NCI-H2107 (cell line): ENCODE measurements around the gene NLGN4X.

Experiments
- DNase-seq: peaks from one replicate; lab custom pipeline; 2025; lab: John Stamatoyannopoulos, UW

The NLGN4X gene

DNA sequence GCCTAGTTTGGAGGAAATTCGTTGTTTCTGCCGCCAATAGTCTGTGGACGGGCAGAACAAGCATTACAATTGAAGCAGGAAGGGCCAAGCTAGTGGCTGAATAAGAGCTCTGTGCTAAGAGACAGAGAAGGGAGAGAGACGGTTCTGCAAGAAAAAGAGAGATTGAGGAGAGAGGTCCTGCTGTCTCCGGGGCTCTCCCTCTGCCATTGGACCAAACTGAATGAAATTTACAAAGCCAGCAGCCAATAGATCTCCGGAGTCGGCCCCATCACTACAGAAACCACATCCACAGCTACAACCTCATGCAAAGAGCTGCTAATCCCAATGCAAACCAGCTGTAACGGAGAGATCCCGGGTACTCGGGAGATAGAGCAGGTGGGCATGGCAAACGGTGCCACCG lies at the start of gene NLGN4X:
TSS of gene NLGN4X (minus strand) at position 148 of the 400 bp plus-strand sequence. CDS start 77,401 bp downstream, outside the sequence.
- DNase-seq: no peak

GRCh38 chrX:6266041-6266440 lies 37.4 kb upstream of the NLGN4X start:
- no peak for DNase-seq

DNA sequence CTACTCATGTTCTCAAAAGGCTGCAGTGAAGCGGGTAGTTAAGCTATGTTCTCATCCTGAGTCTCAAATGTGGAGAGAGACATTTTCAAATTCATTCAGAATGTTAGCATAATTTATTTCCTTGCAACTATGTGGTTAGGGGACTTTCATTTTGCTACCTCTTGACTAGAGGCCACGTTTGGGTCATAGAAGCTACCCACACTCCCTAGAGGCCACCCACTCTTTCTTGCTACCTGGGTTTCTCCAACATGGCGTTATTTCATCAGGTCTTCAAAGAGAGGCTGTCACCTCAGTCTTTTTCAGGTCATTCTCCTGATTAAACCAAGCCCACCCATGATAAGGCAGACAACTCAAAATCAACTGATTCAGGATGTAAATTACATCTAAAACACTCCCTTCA lies 34.3 kb upstream of the NLGN4X start:
- DNase-seq: no peak

DNA sequence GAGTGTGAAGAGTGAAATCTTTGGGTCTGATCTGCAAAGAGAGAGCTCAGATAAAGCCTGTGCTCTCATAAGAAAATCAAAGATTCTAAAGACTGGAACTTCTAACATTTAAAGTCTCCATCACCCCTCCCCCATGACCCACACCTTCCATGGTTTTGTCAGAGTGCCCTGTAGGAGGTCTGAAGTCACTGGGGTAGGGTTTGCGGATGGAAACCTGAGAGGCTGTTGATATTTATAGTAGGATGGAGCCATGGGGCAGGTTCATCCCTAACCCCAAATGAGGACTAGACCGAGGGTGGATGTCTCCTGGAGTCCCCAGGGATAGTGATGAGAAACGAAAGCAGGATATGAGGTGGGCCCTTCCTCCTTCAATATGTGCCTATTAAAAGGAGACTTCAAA lies 28.4 kb upstream of the NLGN4X start:
- DNase-seq: no peak

- DNase-seq: no peak
These were observed 16.0 kb upstream of the NLGN4X start for GRCh38 chrX:6244666-6245065.

- no peak for DNase-seq
These were observed 9.9 kb upstream of the NLGN4X start for GRCh38 chrX:6238576-6238975.

- no peak for DNase-seq
These were observed 732 bp downstream of the NLGN4X start for GRCh38 chrX:6227935-6228334.

- DNase-seq: no peak
These were observed 1.2 kb downstream of the NLGN4X start for GRCh38 chrX:6227453-6227835.

DNA sequence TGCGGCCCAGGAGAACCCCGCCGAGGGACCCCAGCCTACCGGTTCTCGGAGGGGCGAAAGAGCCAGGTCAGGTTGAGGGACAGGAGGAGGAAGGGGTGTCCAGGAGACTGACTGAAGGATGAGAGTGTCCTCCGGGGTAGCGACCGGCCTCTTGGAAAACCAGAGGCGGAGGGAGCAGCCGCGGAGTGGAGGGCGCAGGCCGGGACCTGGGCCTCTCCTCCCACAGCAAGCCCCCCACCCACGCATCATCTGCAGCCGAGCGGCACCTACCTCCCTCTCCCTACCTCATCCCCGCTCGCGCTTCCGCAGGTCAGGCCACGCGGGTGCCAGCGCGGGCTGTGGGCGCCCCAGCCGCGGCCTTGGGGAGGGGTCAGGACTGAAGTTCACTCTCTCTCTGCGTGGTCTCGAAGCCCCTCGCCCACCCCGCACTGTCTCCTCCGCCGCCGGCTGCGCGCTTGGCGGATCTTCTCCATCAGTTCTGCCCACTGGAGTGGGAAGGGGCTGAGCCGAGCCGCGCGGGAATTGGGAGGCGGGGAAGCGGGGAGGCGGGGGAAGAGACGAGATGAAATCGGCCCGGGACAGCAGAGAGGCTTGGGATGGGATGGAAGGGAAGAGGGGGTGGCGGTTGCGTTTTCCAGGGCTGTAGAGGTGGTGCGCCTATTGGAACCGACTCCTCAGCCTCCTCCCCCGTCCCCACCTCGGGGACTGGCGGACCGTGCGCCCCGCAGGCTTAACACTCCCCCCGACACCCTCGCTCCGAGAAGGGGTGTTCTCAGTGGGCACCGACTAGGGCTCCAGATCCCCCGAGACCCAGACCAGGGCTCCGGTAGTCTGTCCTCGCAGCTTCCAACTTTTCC lies 1.8 kb downstream of the NLGN4X start:
- no peak for DNase-seq

DNA sequence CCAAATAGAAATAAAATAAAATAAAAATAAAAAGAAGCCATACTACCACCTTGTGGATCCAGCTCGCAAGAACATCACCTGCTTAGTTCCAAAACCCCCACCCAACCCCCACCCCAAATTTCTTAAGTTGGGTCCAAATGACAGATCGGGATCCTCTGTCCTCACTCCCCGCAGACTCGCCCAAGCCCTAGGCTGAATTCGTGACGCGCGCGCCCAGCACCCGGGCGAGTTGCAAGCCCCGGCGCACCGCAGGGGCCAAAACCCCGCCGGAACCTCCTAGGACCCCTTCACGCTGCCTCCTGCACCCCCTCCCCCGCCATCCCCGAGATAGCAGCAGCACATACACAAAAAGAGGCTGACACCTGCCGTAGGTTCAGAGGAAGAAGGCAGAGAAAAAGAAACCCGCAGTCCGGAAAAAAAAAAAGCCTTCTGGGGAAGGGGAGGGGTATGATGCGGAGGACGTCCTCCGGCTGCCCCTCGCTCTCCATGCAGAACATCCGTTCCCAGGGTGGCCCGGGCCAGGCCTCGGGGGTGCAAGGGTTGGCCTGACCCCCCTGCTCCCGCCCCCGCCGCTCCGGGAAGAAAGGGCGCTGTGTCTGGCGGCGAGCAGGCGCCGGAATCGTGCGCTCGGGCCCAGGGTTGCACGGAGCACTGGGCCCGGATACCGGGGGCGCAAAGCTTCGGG lies 2.6 kb downstream of the NLGN4X start:
- DNase-seq: no peak

DNA sequence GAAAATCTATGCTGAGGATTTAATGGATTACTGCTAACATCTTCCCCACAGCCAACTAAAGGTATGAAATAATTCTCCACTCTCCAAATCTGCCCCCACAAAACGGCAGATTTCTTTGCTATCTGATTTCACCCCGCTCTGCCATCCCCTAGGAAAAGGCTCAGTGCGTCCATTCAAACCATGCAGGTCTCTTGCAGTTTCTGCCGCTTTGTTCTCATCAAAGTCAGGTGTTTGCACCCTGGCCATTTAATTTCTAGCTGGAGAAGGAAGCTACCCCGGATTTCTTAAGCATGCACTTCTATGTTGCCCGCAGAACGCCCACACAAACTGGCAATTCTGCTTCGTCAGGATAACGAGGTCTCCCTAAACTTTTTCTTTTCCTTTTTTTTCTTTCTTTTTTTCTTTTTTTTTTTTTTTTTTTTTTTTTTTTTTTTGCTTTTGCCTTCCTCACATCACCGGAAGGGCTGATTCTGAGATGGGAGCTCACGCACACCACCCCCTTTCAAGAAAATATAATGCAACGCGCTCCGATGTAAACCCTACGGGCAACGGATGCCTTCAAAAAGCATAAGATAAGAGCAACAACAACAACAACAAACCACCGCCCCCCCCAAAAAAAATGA lies 3.3 kb downstream of the NLGN4X start:
- no peak for DNase-seq

- no peak for DNase-seq
These were observed 5.2 kb downstream of the NLGN4X start for GRCh38 chrX:6223516-6223915.

GRCh38 chrX:6210230-6210629 lies 18.4 kb downstream of the NLGN4X start:
- DNase-seq: no peak

DNA sequence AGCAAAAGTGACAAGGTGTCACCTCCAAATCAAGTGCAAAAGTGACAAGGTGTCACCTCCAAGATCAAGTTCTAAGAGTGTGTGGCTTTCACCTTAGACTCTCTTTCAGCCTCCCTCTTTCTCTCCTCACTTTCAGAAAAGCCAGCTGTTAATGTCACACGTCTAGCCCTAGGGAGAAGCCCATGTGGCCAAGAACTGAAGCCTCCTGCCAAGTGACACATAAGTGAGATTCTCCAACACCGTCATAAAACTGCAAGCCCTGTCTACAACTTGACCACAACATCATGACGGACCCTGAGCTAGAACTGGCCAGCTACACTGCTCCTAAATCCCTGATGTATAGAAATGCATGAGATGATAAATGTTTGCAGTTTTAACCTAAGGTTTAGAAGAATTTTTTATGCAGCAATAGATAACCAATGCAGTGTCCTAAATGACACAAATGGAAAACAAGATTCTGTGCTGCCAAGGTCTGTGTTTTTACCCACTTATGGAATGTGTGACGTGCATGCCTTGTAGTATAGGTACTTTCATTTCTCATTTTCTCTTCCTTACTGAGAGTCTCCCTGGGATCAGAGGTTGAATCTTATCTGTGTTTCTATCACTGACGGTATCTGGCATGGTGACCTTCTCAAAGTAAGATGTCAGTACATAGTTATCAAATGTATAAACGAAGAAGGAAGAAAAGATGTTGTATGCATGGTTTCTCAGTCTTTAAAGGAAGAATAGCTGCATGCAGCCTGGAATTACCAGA lies 25.0 kb downstream of the NLGN4X start:
- DNase-seq: no peak

- DNase-seq: no peak
These were observed 29.2 kb downstream of the NLGN4X start for GRCh38 chrX:6199486-6199885.

DNA sequence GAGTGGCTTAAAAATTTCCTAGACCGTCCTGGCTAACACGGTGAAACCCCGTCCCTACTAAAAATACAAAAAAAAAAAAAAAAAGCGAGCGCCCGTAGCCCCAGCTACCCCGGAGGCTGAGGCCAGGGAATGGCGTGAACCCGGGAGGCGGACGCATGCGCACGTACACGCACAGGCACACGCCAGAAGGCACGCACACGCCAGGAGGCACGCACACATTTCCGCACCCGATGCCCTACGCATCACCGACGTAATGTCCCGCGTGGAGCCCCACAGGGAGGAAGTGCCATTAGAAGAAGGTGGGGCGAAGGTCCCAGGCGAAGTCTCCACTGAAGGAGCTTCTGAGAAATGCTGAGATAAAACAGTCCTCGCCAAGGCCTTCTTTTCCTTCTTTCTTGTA lies 41.4 kb downstream of the NLGN4X start:
- DNase-seq: no peak

GRCh38 chrX:6184900-6185515 lies 43.7 kb downstream of the NLGN4X start:
- DNase-seq: no peak

- DNase-seq: no peak
These were observed 52.8 kb downstream of the NLGN4X start for GRCh38 chrX:6175914-6176313.

- DNase-seq: no peak
These were observed 58.2 kb downstream of the NLGN4X start for GRCh38 chrX:6170424-6170823.

- no peak for DNase-seq
These were observed 59.3 kb downstream of the NLGN4X start for GRCh38 chrX:6169407-6169806.

DNA sequence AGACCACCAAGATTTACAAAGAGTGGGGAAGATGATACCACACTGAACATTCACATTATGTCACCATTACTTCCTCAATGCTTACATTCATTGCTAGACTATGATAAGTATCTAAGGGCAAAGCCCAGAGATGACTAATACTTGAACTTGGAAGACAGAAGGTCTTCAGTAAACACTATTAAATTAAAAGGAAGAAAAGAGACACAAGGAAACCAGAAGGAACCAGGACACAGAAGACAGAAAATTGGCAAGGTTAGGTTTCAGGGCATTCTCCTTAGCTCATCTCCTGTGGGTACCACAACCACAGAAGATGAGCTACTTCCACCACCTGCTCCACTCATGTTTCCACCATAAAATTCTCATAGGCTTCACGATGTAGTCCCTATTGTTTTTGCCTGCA lies 64.9 kb downstream of the NLGN4X start:
- no peak for DNase-seq

DNA sequence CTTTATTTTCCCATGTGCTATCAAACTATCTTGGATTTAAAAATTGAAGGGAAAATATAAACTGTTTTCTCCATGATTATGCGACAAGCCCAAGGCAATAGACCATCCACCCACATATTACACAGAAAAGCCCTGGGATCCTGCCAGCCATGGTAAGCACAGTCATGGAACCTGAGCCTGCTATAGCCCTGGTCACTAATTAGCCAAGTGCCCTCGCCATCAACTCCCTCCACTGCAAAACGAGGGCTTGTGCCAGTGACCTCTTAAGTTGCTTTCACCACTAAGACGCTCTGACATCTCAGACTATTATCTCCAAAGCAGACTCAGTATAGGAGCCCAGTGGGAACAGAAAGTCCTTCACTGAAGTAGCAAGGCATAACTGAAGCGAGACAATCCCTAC lies 69.2 kb downstream of the NLGN4X start:
- no peak for DNase-seq
